ENCODE measurements around the gene KIF3C. TPM values are rescaled to one million over a fixed set of nuclear protein-coding genes. Genes with fewer than 3 reads are reported as not detected.

KIF3C gene
- total and polyA plus RNA-seq, 9 of the 15 experiments (the other 6 are each of a cell fraction or from before 2014, with no cell fraction given) = 0.69 to 6.7 (median 3.3) TPM

GRCh38 chr2:25877431-25878360 is 104.6 kb downstream of the KIF3C start (continued):
- TF ChIP-seq CEBPG (CRISPR knock-in tag; IDR thresholded peaks at IDR 0.05) (no peak), CEBPG (tag; conservative IDR thresholded peaks at IDR 0.05 in 1 of 2, IDR thresholded peaks at IDR 0.05 in 1 of 2) (no peak), ZBTB26 (CRISPR knock-in tag; IDR thresholded peaks at IDR 0.05) (no peak), KAT7 (CRISPR knock-in tag; IDR thresholded peaks at IDR 0.05; ENCODE audit: borderline replicate concordance) (peak; percentile 97; the same call in 1 of the 2 replicates), BRD4 (IDR thresholded peaks at IDR 0.05) (peak; percentile 51; the same call in 1 of the 2 replicates)

Small RNA genes within 50 kb of the gene (small RNA-seq; reads per million reads assigned to genes)
- not detected for gene NDUFB4P4
- gene UQCRHP2 = not detected

Other genes with a start within 250 kb of the KIF3C start
- 7.4 and 9.8 TPM in 2 replicates for gene ASXL2, start 104.0 kb downstream of the KIF3C start, total RNA-seq (2014; rRNA removed)
- gene ASXL2, start 104.0 kb downstream of the KIF3C start, total RNA-seq (2014; rRNA removed; fragmentation: Illumina TruSeq; extraction: Trizol) = 9.0 and 9.7 TPM in 2 replicates
- 8.6 and 9.1 TPM in 2 replicates for gene ASXL2, start 104.0 kb downstream of the KIF3C start, total RNA-seq (2015; rRNA removed; fragmentation: Illumina TruSeq; extraction: Trizol)
- 23.3 and 25.9 TPM in 2 replicates for gene ASXL2, start 104.0 kb downstream of the KIF3C start, total RNA-seq (2021)
- gene ASXL2, start 104.0 kb downstream of the KIF3C start, polyA plus RNA-seq (2011; rRNA removed) = 14.9 and 17.0 TPM in 2 replicates
- 15.5 and 17.4 TPM in 2 replicates for gene ASXL2, start 104.0 kb downstream of the KIF3C start, polyA plus RNA-seq (2014; fragmentation: Illumina TruSeq; extraction: Trizol)
- 1 to 10 TPM; 2.2 to 2.5 TPM for gene ASXL2, start 104.0 kb downstream of the KIF3C start, polyA plus RNA-seq (2014; fragmentation: Nextera tagmentation; extraction: Ambion mirVana)
- 8.8 and 9.5 TPM in 2 replicates for gene ASXL2, start 104.0 kb downstream of the KIF3C start, polyA plus RNA-seq (2014; rRNA removed)
- gene RAB10, start 51.6 kb upstream of the KIF3C start, total RNA-seq (2014; rRNA removed) = 116 and 159 TPM in 2 replicates
- gene RAB10, start 51.6 kb upstream of the KIF3C start, total RNA-seq (2014; rRNA removed; fragmentation: Illumina TruSeq; extraction: Trizol) = 149 and 158 TPM in 2 replicates
- gene RAB10, start 51.6 kb upstream of the KIF3C start, total RNA-seq (2015; rRNA removed; fragmentation: Illumina TruSeq; extraction: Trizol) = 145 and 157 TPM in 2 replicates
- 166 and 176 TPM in 2 replicates for gene RAB10, start 51.6 kb upstream of the KIF3C start, total RNA-seq (2021)
- 96.0 and 147 TPM in 2 replicates for gene RAB10, start 51.6 kb upstream of the KIF3C start, polyA plus RNA-seq (2011; rRNA removed)
- 134 and 214 TPM in 2 replicates for gene RAB10, start 51.6 kb upstream of the KIF3C start, polyA plus RNA-seq (2014; fragmentation: Illumina TruSeq; extraction: Trizol)
- gene RAB10, start 51.6 kb upstream of the KIF3C start, polyA plus RNA-seq (2014; fragmentation: Nextera tagmentation; extraction: Ambion mirVana) = 10 to 100 TPM; 25.1 to 35.7 TPM
- 148 and 197 TPM in 2 replicates for gene RAB10, start 51.6 kb upstream of the KIF3C start, polyA plus RNA-seq (2014; rRNA removed)
- gene GAREM2, start 190.6 kb upstream of the KIF3C start, total RNA-seq (2014; rRNA removed) = 2.5 and 4.7 TPM in 2 replicates
- gene GAREM2, start 190.6 kb upstream of the KIF3C start, total RNA-seq (2014; rRNA removed; fragmentation: Illumina TruSeq; extraction: Trizol) = 1.3 and 1.7 TPM in 2 replicates
- 1.5 and 1.7 TPM in 2 replicates for gene GAREM2, start 190.6 kb upstream of the KIF3C start, total RNA-seq (2015; rRNA removed; fragmentation: Illumina TruSeq; extraction: Trizol)
- 11.5 and 12.4 TPM in 2 replicates for gene GAREM2, start 190.6 kb upstream of the KIF3C start, total RNA-seq (2021)
- 4.6 and 5.0 TPM in 2 replicates for gene GAREM2, start 190.6 kb upstream of the KIF3C start, polyA plus RNA-seq (2011; rRNA removed)
- 5.4 and 6.9 TPM in 2 replicates for gene GAREM2, start 190.6 kb upstream of the KIF3C start, polyA plus RNA-seq (2014; fragmentation: Illumina TruSeq; extraction: Trizol)
- gene GAREM2, start 190.6 kb upstream of the KIF3C start, polyA plus RNA-seq (2014; fragmentation: Nextera tagmentation; extraction: Ambion mirVana) = 1 to 10 TPM; 1.7 to 2.2 TPM
- gene GAREM2, start 190.6 kb upstream of the KIF3C start, polyA plus RNA-seq (2014; rRNA removed) = 4.6 and 7.6 TPM in 2 replicates